ENCODE measurements around the gene TUBB. TPM values are rescaled to one million over a fixed set of nuclear protein-coding genes. Genes with fewer than 3 reads are reported as not detected.
"Not testable (repeated sequence)": the region's sequence is repeated elsewhere in the genome, so short reads cannot be mapped to it uniquely, and the experiment has no call there.

TUBB gene
- total RNA-seq, 1 donor from 2014 or later, result 219 TPM

DNA sequence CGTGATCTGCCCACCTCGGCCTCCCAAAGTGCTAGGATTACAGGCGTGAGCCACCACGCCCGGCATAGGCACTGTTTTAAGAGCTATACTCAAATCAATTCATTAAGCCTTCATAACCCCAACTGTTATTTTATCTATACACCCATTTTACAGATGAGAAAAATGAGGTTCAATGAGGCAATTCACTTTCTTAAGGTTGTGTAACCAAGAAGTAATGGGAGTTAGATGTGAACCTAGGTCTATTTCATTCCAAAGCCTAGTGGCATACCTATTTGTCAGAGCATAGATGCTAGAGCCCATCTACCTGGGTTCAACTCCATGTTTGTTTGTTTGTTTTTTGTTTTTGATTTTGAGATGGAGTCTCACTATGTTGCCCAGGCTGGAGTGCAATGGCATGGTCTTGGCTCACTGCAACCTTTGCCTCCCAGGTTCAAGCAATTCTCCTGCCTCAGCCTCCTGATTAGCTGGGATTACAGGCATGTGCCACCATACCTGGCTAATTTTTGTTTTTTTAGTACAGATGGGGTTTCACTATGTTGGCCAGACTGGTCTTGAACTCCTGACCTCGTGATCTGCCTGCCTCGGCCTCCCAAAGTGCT is 36.4 kb downstream of the TUBB start:
- ATAC-seq; DNase-seq (ENCODE audit: low spot score): not testable (repeated sequence)

DNA sequence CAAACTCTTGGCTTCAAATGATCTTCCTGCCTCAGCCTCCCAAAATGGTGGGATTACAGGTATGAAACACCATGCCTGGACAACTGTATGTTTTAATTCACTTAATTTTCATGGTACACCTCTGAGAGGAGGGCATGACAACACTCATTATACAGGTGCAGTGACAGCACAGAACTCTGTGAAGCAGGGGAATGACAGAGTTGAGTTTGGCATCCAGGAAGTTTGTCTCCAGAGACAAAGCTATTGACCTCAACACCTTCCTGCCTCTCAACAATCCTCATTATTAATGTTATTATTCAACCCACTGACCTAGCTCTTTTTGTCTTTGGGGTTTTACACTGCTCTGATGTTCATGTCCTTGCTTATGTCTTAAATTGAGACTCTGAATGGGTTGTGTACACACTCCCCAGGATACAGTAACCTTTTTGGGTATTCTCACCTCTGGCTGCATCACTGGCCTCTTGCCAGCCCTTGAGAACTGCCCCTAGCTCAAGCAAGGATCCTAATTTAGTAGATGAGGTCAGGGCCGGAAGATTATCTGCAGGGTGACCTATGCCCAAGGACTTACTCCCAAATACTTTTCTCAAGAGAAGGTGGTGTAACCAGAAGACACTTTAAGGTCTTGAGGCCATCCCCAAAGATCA is 37.2 kb downstream of the TUBB start:
- DNase-seq (ENCODE audit: low spot score), result no peak
- no peak for ATAC-seq

DNA sequence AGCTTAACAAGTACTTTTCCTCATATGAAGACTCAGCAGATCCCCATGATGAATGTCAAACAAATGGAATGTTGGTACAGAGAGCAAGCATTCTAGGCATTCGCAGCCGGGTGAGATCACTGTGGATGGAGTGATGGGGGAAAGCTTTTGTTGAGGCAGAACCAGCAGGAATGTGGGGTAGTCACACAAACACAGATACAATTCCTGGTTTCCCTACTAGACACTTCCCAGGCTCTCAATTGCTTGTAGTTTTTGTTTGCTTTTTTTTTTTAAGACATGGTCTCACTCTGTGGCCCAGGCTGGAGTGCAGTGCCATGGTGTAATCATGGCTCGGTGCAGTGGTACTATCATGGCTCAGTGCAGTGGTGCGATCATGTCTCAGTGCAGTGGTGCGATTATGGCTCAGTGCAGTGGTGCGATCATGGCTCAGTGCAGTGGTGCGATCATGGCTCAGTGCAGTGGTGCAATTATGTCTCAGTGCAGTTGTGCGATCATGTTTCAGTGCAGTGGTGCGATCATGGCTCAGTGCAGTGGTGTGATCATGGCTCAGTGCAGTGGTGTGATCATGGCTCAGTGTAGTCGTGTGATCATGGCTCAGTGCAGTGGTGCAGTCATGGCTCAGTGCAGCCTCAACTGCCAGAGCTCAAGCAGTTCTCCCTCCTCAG is 39.6 kb downstream of the TUBB start:
- ATAC-seq (no peak), DNase-seq (ENCODE audit: low spot score) (no peak)

DNA sequence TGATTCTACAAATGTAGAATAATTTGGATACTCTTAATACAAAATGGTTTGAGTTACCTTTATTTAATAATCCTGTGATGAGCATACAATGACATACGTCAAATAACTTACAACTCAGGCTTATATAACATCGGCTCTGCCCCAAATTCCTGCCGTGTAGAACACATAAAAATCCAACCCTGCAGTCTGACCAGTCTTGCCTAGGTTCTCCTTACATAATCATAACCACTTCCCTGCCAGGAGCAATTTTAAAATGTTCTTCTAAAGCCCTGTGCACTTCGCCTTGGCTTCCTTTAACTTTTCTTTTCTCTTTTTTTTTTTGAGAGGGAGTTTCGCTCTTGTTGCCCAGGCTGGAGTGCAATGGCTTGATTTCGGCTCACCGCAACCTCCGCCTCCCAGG is 40.4 kb downstream of the TUBB start:
- no peak for ATAC-seq
- no peak for DNase-seq (ENCODE audit: low spot score)

DNA sequence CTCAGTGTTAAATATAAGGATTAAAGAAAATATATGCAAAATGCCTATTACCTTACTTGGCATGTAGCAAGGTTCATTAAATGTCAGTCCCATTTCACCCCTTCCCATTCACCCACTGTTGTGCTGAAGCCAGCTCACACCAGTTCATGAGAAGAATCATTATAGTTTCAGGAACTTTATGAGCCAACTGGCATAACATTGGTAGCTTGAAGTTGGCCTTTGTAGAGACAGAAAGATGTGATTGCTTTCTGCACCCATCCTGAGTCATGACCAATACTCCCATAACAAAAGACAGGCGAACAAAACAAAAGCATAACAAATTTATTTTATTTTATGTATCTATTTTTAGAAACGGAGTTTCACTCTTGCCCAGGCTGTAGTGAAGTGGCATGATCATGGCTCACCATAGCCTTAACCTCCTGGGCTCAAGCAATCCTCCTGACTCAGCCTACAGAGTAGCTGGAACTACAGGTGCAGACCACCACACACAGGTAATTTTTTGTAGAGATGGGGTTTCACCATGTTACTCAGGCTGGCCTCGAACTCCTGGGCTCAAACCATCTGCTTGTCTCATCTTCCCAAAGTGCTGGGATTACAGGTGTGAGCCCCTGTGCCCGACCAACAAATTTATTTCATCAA is 41.8 kb downstream of the TUBB start:
- no peak for DNase-seq (ENCODE audit: low spot score)
- no peak for ATAC-seq

DNA sequence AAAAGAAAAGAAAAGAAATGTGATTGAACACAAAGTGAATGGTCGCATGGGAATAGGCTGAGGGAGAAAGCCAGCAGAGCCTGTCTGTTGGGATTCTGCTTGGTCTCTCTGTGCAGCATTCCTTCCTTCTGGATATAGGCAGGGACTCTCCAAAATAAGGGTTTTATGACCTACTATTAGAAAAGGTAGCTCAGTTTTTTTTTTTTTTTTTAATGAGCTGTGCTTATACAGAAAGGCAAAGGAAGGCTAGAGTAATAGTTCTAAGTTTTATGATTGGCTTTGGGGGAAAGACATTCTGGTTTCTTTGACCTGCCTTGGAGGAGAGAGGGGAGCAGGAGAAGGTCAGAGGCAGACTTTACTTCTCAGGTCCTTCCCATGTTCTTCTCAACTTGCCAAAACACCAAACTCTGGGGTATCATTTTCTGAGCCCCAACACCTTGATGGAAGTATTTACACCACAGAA is 43.0 kb downstream of the TUBB start:
- peak; percentile 3 for ATAC-seq
- no peak for DNase-seq (ENCODE audit: low spot score)

DNA sequence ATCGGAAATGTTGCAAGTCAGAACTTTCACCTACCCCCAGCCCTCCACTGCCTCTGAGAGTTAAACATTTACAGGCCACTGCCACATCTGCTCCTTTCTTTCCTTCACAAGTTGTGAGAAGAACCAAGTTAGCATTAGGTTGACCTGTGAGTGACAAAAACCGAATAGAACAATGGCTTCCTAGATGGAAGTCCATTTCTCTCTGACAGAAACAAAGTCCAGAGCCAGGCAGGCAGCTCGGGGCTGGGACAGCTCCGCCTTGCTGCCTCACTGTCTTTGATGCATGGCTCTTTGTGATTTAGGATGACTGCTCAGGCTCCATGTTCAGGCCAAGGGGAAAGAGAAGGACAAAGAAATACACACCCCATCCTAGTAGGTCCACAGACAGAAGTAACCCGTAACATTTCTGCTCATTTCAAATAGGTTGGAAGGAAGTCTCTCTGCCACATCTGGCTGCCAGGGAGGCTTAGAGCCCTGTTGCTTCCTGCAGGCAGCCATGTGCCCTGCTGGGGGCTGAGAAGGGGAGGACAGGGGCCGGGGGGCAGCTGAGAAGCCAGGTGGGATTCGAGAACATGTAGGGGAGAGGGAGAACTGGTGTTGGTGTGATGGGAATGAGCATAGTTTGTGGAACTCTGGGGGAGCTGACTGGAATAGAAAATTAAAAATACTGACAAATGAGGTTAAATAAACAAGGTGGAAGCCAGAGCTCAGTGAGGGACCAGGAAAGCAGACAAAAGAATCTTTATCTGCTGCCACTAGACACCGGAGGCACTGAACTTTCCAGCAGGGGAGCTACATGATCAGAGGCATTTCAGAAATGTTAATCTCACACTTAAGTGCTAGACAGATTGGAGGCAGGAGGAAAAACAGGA is 43.7 kb downstream of the TUBB start:
- peak; percentile 80 for ATAC-seq
- peak; percentile 74 for DNase-seq (ENCODE audit: low spot score)

DNA sequence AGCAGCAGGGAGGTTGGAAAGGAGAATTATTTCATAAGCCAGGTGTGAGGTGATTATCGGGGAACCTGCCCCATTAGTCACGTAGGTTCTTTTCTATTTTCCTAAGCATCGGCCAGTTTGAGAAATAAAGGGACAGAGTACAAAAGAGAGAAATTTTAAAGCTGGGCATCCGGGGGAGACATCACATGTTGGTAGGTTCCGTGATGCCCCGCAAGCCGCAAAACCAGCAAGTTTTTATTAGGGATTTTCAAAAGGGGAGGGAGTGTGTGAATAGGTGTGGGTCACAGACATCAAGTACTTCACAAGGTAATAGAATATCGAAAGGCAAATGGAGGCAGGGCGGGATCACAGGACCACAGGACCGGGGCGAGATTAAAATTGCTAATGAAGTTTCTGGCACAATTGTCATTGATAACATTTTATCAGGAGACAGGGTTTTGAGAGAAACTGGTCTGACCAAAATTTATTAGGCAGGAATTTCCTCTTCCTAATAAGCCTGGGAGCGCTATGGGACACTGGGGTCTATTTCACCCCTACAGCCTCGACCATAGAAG is 44.4 kb downstream of the TUBB start:
- not testable (repeated sequence) for ATAC-seq; DNase-seq (ENCODE audit: low spot score)

DNA sequence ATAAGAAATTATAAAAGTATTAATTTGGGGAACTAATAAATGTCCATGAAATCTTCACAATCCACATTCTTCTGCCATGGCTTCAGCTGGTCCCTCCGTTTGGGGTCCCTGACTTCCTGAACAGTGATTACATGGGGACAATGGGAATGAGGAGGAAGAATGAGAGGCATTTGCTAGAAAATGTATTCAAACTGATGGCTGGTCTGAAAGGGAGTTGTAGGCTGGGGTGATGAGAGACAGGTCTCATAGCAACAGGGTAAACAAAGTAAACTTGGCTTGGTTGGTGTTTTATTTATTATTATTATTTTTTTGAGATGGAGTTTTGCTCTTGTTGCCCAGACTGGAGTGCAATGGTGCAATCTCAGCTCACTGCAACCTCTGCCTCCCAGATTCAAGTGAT is 45.3 kb downstream of the TUBB start:
- ATAC-seq; DNase-seq (ENCODE audit: low spot score): not testable (repeated sequence)

DNA sequence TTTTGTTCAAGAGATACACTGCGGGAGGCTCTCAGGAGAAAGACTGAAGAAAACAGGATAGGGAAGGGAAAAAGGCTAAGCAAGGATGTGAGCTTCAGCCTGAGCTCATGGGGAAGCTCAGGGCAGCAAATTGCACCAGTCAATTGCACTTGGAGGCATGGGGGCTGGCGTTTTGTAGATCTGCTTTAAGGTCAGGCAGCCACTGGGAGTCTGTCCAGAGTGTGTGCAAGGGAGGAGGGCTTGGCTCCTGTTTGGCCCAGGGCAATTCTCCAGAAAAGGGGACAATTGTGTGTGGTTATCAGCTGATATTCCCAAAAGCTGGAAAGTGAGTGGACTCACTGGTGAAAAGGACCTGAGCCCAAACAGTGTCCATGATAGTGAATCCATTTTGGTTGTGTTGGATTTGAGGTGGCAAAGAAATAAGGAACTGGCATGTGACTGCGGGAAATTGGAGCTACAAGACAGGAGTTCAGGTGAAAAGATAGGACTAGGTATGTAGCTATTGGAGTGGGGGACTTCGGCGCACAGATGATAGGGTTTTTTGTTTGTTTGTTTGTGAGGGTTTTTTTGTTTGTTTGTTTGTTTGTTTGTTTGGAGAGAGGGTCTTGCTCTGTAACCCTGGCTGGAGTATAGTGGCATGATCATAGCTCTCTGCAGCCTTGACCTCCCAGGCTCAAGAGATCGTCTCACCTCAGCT is 46.5 kb downstream of the TUBB start:
- ATAC-seq (peak; percentile 75), DNase-seq (ENCODE audit: low spot score) (peak; percentile 84)

DNA sequence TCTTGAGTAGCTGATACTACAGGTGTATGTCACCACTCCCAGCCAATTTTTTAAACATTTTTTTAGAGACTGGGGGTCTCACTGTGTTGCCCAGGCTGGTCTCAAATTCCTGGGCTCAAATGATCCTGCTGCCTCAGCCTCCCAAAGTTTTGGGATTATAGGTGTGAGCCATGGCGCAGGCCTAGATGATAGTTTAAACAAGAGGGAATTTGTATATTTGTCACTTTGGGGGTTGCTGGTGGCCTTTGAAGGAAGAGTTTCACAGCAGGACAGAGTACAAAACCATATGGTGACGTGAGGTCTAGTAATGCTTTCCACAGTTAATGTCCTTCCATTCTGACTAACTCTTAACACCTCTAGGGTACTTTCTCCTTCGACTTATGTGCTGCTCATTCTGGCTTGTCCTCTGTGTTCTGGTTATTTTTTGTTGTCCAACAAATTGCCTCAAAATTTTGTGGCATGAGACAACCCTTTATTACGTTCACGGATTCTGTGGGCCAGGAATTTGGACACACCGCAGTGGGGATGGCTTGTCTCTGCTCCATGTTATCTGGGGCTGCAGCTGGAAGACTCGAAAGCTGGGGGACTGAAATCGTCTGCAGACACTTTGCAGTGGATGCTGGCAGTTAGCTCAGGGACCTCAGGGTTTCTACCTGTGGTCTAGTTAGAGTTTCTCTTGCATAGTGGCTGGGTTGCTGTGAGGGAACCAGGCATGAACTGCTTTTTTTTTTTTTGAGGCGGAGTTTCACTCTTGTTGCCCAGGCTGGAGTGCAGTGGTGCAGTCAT is 47.2 kb downstream of the TUBB start:
- DNase-seq (ENCODE audit: low spot score) (no peak), ATAC-seq (no peak)

DNA sequence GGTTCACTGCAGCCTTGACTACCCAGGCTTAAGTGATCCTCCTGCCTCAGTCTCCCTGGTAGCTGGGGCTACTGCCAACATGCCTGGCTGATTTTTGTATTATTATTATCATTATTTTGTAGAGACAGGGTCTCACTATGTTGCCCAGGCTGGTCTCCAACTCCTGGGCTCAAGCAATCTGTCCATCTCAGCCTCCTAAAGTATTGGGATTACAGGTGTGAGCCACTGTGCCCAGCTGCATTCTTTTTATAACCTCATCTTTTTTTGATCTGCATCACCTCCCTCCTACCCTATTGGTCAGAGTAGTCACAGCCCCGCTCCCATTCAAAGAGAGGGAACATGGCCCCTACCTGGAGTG is 47.8 kb downstream of the TUBB start:
- no peak for DNase-seq (ENCODE audit: low spot score)
- ATAC-seq, result no peak

DNA sequence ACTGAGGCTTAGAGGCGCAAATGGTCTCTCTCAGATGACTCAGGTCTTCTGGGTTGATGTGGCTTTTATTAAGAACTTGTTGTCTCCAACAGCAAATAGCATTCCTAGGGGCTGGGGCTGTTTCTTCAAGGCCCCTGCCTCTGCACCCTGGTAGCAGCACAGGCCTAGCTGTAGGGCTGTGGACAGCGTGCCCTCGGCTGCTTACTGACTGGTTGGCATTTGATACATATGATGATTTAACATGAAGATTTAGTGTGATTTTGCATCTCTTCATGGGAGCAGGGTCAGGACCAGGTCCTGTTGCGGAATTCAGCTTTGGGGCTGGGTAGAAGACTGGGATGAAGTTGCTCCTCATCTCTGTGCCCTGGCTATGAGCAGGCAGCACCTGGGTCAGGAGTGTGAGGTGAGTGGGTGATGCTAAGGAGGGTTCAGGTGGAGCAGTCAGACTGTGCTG is 48.5 kb downstream of the TUBB start:
- ATAC-seq (no peak), DNase-seq (ENCODE audit: low spot score) (no peak)

DNA sequence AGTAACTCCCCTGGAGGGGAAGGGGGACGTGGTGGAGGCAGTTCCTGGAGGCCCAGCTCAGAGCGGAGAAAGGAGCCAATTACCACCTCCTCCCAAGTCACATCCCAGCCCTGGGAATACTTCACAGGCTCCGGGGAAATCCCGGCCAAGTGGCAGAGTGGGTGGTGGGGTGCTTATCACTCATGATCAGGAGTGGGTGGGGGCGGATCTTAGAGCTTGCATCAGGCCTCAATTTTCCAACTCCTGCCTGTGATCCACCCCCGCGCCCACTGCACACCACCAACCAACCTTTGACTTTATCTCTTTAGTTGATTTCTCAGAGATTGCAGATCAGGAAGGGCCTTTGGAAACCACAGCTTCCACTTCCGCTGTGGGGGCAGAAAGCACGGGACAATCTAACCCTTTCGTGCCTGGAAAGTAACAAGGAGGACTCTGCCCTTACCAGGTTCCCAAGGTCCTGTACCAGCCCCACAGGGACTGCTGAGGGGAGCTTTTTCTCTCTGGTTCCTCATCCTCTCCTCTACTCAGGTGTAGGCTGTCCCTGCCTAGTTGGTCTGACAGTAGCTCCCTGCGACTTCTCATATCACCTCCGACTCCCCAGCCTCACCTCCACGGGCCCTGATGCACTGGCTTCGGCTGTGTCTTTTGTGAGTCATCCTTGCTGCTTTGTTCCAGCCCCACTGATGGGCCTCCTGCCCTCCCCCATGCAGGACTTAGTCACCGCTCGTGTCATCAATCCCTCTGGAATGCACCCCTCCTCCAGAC is 49.1 kb downstream of the TUBB start:
- DNase-seq (ENCODE audit: low spot score), result no peak
- ATAC-seq, result no peak

DNA sequence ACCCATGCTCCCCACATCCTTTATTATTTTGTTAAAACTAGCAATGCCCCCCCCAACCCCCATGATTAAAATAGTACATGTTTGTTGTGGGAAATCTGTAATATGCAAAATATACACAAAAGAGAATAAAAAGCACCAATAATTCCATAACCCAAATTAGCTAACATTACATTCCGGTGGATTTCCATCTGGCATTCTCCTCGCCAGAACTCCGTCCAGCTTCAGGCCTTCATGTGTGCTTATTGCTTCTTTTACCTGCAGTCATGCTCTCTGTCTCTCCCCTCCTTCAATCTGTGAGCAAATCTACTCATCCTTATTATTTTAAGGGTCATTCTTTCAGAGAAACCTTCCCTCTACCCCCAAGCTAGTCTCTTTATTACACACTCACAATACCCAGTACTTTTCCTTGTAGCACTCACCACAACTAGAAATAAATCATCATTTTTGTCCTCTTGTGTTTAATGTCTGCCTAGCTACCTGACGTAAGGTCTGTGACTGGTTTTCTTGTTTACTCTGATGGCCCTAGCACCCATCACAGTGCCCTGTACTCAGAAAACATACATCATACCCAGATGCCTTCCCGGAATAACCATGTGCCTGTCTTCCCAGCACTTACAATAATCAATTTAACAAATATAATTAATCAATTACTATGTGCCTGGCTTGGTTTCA is 49.8 kb downstream of the TUBB start:
- ATAC-seq, result no peak
- no peak for DNase-seq (ENCODE audit: low spot score)

DNA sequence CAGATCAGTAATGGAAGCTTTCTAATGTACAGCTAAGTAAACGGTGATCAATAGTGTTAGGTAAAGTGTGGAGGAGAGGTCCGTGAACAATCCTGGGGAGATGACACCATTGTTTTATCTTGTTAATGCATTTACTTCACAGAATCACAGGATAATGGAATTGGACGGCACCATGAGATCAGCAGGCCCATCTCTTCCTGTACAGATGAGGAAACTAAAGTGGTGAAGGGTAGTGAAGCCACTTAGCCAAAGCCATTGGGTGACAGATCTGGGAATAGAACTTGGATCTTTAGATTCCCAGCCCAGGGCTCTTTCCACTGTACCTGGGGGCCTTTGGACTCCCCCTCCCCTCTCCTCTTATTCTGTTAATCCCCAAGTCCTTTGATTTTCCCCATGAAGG is 50.4 kb downstream of the TUBB start:
- ATAC-seq, result no peak

DNA sequence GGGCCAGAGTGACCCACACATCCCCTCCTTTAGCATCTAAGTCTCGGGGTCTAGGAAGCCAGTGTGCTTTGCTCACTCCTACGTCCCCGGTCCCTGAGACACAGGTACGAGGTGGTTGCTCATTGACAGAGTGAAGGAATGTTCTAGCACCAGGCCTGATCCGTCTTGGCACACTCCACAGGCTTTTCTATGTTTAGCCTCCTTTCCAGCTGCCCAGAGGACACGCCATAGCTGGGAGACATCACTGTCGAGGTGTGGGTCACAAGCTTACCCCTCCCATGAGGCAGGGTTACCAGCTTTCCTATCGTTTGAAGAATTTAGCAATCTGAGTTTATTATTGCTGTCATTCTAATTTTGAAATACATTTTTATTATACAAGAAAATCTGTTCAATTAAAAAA is 54.5 kb downstream of the TUBB start:
- ATAC-seq, result no peak
- no peak for DNase-seq (ENCODE audit: low spot score)

More for the DNA sequence above, 50.4 kb downstream of the TUBB start:
- DNase-seq (ENCODE audit: low spot score), result no peak

Measured in left lobe of liver (tissue), 2 donors.